HepG2 (cell line): ENCODE data around the gene ADPRM. TPM values are rescaled to one million over a fixed set of nuclear protein-coding genes. Genes with fewer than 3 reads are reported as not detected.

ENCODE experiments used
- ATAC-seq: fragments of 200-7000 bp; cut with Tn5 transposase; 3 replicates; pipeline ENCODE4 v1.9.1; 2020; ENCODE audit warnings: mild to moderate bottlenecking, moderate library complexity
- BruUV-seq: library from RNA; stranded (reverse); fragments of 400-500 nt; replicated peaks from 2 replicates; lab custom pipeline; 2021; lab: Mats Ljungman, UMichigan
- CTCF ChIA-PET: fragments of 300-600 bp; formaldehyde crosslinking; extraction: SDS; loops from one replicate; lab custom pipeline; 2021; ENCODE audit warnings: low total read pairs, inconsistent platforms, low intra/inter-chr PET ratio; lab: Yijun Ruan, JAX
- POLR2A ChIA-PET: fragments of 350-600 bp; sonication (Branson Sonifier 250); formaldehyde crosslinking; loops from one replicate; lab custom pipeline; 2020; ENCODE audit warnings: antibody characterized with exemption, inconsistent platforms; lab: Yijun Ruan, JAX
- DNase-seq: peaks from one replicate; pipeline ENCODE4 v3.0.0-alpha.2; 2015; ENCODE audit warnings: low spot score
- FAIRE-seq: peaks from 3 replicates; lab custom pipeline; 2011; peaks lifted over from hg19 to GRCh38; lab: Jason Lieb, UNC
- H2AFZ ChIP-seq: one replicate; pipeline ENCODE4 v1.6.1; 2011; ENCODE audit warnings: low read length, inconsistent platforms
- H3K27ac ChIP-seq: fragments of 300-600 bp; 3 replicates; pipeline ENCODE4 v1.8.0; 2011; ENCODE audit warnings: mixed run types, mild to moderate bottlenecking, mixed read lengths, low read length, inconsistent platforms; ENCODE audit not compliant: insufficient read depth; ENCODE audit errors: extremely low read length
- H3K27me3 ChIP-seq, 2 experiments: fragments of 200-600 bp in 1 of 2; 2 replicates in 1 of 2; 3 replicates in 1 of 2; pipeline versions ENCODE4 v1.6.0 to v1.8.0; 2011; ENCODE audit warnings: low read length in 2 of 2, mild to moderate bottlenecking in 2 of 2, moderate library complexity in 2 of 2, inconsistent platforms in 1 of 2; ENCODE audit not compliant: insufficient read depth in 2 of 2, control insufficient read depth in 1 of 2
- H3K36me3 ChIP-seq, 2 experiments: fragments of 200-600 bp in 1 of 2; replicated peaks in 1 of 2; 2 replicates in 1 of 2; 3 replicates in 1 of 2; pipeline versions ENCODE4 v1.5.1 to v1.8.0; 2011; ENCODE audit warnings: low read length in 2 of 2, inconsistent platforms in 1 of 2; ENCODE audit not compliant: insufficient read depth in 2 of 2, control insufficient read depth in 1 of 2
- H3K4me1 ChIP-seq: 2 replicates; pipeline ENCODE4 v1.5.1; 2012; ENCODE audit warnings: low read length, inconsistent platforms; ENCODE audit not compliant: insufficient read depth
- H3K4me2 ChIP-seq: 2 replicates; pipeline ENCODE4 v1.6.0; 2011; ENCODE audit warnings: low read depth, low read length, inconsistent platforms
- H3K4me3 ChIP-seq, 3 experiments: fragments of 200-600 bp in 1 of 3; sonication (generic), shearing (Covaris generic) in 1 of 3; replicated peaks in 1 of 3; 2 replicates each; pipeline ENCODE4 v1.5.1; 2011 to 2016; ENCODE audit warnings: low read length in 3 of 3, inconsistent platforms in 2 of 3, low read depth in 2 of 3, mild to moderate bottlenecking in 2 of 3, control low read depth in 1 of 3, mixed read lengths in 1 of 3; ENCODE audit not compliant: insufficient read depth in 1 of 3
- H3K79me2 ChIP-seq: one replicate; pipeline ENCODE4 v1.6.1; 2011; ENCODE audit warnings: low read length, inconsistent platforms; ENCODE audit not compliant: insufficient read depth
- H3K9ac ChIP-seq: 2 replicates; pipeline ENCODE4 v1.6.0; 2011; ENCODE audit warnings: mild to moderate bottlenecking, low read depth, low read length, inconsistent platforms; ENCODE audit not compliant: insufficient read depth
- H3K9me3 ChIP-seq: 2 replicates; pipeline ENCODE4 v1.5.1; 2012; ENCODE audit warnings: mild to moderate bottlenecking, low read length
- H4K20me1 ChIP-seq: 2 replicates; pipeline ENCODE4 v1.6.0; 2011; ENCODE audit warnings: inconsistent platforms, mild to moderate bottlenecking, low read length, moderate library complexity; ENCODE audit not compliant: insufficient read depth
- CHD4 ChIP-seq: fragments of 200-600 bp; sonication (generic); IDR thresholded peaks from 2 replicates; pipeline ENCODE4 v1.7.0; 2017; ENCODE audit warnings: mild to moderate bottlenecking, low read length, borderline replicate concordance
- FOSL1 ChIP-seq: sonication (generic); formaldehyde crosslinking; IDR thresholded peaks from 2 replicates; pipeline ENCODE4 v1.9.0; 2021; ENCODE audit warnings: missing genetic modification reagents, borderline replicate concordance
- KAT7 ChIP-seq: IDR thresholded peaks from 2 replicates; pipeline ENCODE4 v1.6.1; 2018; ENCODE audit warnings: borderline replicate concordance, missing compliant biosample characterization
- KDM5B ChIP-seq: sonication (generic); formaldehyde crosslinking; IDR thresholded peaks from 2 replicates; pipeline ENCODE4 v1.4.0; 2020; ENCODE audit warnings: missing genetic modification reagents, mild to moderate bottlenecking, borderline replicate concordance
- NR2F1 ChIP-seq, 2 experiments: fragments of 450-650 bp in 1 of 2; formaldehyde crosslinking in 1 of 2; IDR thresholded peaks; 2 replicates each; pipeline versions ENCODE4 v1.5.0 to v1.6.1; 2016 to 2020; ENCODE audit warnings: mild to moderate bottlenecking in 1 of 2, missing compliant biosample characterization in 1 of 2, missing genetic modification reagents in 1 of 2, moderate library complexity in 1 of 2
- PCBP1 ChIP-seq: fragments of 200-400 bp; formaldehyde crosslinking; IDR thresholded peaks from 2 replicates; pipeline ENCODE4 v1.6.1; 2017; ENCODE audit warnings: mild to moderate bottlenecking, low read depth, low read length, borderline replicate concordance
- SALL2 ChIP-seq: sonication (generic); formaldehyde crosslinking; IDR thresholded peaks from 2 replicates; pipeline ENCODE4 v1.8.1; 2023; ENCODE audit warnings: mild to moderate bottlenecking, missing genetic modification reagents, inconsistent platforms
- TAF1 ChIP-seq: sonication (generic); formaldehyde crosslinking; IDR thresholded peaks from 2 replicates; pipeline ENCODE4 v1.4.0; 2020; ENCODE audit warnings: missing genetic modification reagents
- ZNF10 ChIP-seq: sonication (generic); formaldehyde crosslinking; IDR thresholded peaks from 2 replicates; pipeline ENCODE4 v1.4.0; 2020; ENCODE audit warnings: mild to moderate bottlenecking, low read depth, missing genetic modification reagents, borderline replicate concordance
- ZNF232 ChIP-seq: sonication (generic); formaldehyde crosslinking; IDR thresholded peaks from 2 replicates; pipeline ENCODE4 v1.4.0; 2020; ENCODE audit warnings: missing genetic modification reagents, borderline replicate concordance
- ZNF550 ChIP-seq: sonication (generic); formaldehyde crosslinking; IDR thresholded peaks from 2 replicates; pipeline ENCODE4 v1.4.0; 2020; ENCODE audit warnings: mild to moderate bottlenecking, missing genetic modification reagents, borderline replicate concordance
- ZNF629 ChIP-seq: sonication (generic); formaldehyde crosslinking; conservative IDR thresholded peaks from 2 replicates; pipeline ENCODE4 v1.5.0; 2020; ENCODE audit warnings: missing genetic modification reagents
- ZNF720 ChIP-seq: sonication (generic); formaldehyde crosslinking; IDR thresholded peaks from 2 replicates; pipeline ENCODE4 v1.4.0; 2020; ENCODE audit warnings: missing genetic modification reagents
- ZNF816 ChIP-seq: sonication (generic); formaldehyde crosslinking; IDR thresholded peaks from 2 replicates; pipeline ENCODE4 v1.8.0; 2022; ENCODE audit warnings: missing genetic modification reagents, mild to moderate bottlenecking, borderline replicate concordance
- ZNF839 ChIP-seq: sonication (generic); formaldehyde crosslinking; IDR thresholded peaks from 2 replicates; pipeline ENCODE4 v1.4.0; 2020; ENCODE audit warnings: missing genetic modification reagents, mild to moderate bottlenecking, borderline replicate concordance
- WGBS: methylation state at CpG from one replicate; pipeline ENCODE4 v1.1.6; 2017; ENCODE audit warnings: low lambda C conversion rate; 5-methylcytosine and 5-hydroxymethylcytosine counted together
- in situ Hi-C: cut with HindIII; loops from 2 replicates; pipeline ENCODE4 v1.10.0; 2017; ENCODE audit warnings: low pct_unique_long_range_greater_than_20kb; ENCODE audit not compliant: extremely low pct_ligation_motif_present
- intact Hi-C: fragments of 100-400 bp; cut with micrococcal nuclease; formaldehyde crosslinking; loops from one replicate; pipeline ENCODE4 v1.10.0; 2022; ENCODE audit not compliant: unreplicated experiment
- polyA plus RNA-seq, 8 experiments: library from polyadenylated mRNA; depleted of rRNA in 3 of 8; stranded (reverse) in 7 of 8; unstranded in 1 of 8; fragments of >200 nt; fragmentation: Illumina TruSeq in 4 of 8; extraction: Trizol in 4 of 8; gene quantifications; 2 replicates each; pipeline versions ENCODE4 v1.2.1 to v1.2.3, GENCODE V29; 2011 to 2016; ENCODE audit warnings: low read depth in 4 of 8, missing spikeins in 1 of 8, mixed read lengths in 1 of 8; ENCODE audit not compliant: insufficient read depth in 1 of 8
- total RNA-seq, 5 experiments: library from RNA; depleted of rRNA; stranded (reverse); fragments of >200 nt; fragmentation: Illumina TruSeq; extraction: Trizol; gene quantifications; 2 replicates each; pipeline ENCODE4 v1.2.3, GENCODE V29; 2016; ENCODE audit warnings: low read depth in 1 of 5
- TF ChIP-seq, protein P1 (sequence below): sonication (generic); formaldehyde crosslinking; IDR thresholded peaks from 2 replicates; pipeline ENCODE4 v1.8.0; 2022; ENCODE audit warnings: low read depth, missing genetic modification reagents

ADPRM gene
- total and polyA plus RNA-seq, 2 of the 13 experiments (the other 11 are each of a cell fraction or from before 2014, with no cell fraction given), result 5.6 to 10.8 TPM

DNA sequence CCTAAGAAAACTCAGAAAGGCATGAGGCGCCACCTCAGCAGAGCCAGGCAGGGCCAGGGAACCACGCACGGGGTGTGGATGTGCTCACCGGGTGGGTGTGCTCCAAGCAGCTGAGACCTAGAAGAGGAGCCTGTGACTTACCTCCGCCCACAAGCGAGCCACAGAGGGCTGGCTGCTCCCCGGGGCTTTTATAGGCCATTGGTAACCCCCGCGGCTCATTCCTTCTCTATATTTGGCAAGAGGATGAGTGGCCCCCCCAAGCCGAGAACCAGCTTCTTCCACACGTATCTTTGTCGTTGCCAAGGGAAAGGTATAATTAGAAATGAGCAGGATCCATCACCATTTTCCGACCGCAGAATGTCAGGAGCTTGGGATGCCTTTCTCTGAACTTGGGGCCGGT, 40.2 kb upstream of the ADPRM start, which contains the start of gene MYH3:
TSS of gene MYH3 (minus strand) at position 162 of the 400 bp plus-strand sequence. CDS start 2,245 bp downstream, outside the sequence.
- in situ Hi-C loops, result no loop called here
- CTCF ChIA-PET, result no interaction called here
- Histone ChIP-seq H3K79me2 (no peaks in the 10 kb centered on the region), H3K36me3 (no peaks in the 10 kb centered on the region; a peak in 2 of 5 replicates), H3K27ac (no peak within 1 kb of the TSS)
- TF ChIP-seq ZNF720 (CRISPR knock-in tag) (no peak), PCBP1 (no peak), CHD4 (no peak), ZNF550 (no peak), KAT7 (CRISPR knock-in tag) (no peak), FOSL1 (no peak), ZNF816 (CRISPR knock-in tag) (no peak), NR2F1 (CRISPR knock-in tag; IDR thresholded peaks at IDR 0.05) (no peak), SALL2 (CRISPR knock-in tag) (no peak), ZNF839 (CRISPR knock-in tag) (no peak), ZNF232 (no peak), ZNF629 (CRISPR knock-in tag) (no peak), TAF1 (CRISPR knock-in tag) (no peak), KDM5B (CRISPR knock-in tag) (no peak), ZNF10 (CRISPR knock-in tag) (no peak)
- TF ChIP-seq, protein P1, sequence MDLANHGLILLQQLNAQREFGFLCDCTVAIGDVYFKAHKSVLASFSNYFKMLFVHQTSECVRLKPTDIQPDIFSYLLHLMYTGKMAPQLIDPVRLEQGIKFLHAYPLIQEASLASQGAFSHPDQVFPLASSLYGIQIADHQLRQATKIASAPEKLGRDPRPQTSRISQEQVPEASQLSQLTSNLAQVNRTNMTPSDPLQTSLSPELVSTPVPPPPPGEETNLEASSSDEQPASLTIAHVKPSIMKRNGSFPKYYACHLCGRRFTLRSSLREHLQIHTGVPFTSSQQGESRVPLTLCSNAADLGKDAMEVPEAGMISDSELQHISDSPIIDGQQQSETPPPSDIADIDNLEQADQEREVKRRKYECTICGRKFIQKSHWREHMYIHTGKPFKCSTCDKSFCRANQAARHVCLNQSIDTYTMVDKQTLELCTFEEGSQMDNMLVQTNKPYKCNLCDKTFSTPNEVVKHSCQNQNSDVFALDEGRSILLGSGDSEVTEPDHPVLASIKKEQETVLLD (CRISPR knock-in tag), result no peak
- TF ChIP-seq, all 625 proteins: peak for 0
- H3K9me3 ChIP-seq, result no peaks in the 10 kb centered on the region
- no peak within 1 kb of the TSS for H3K4me3 ChIP-seq
- no peak within 1 kb of the TSS for H3K4me2 ChIP-seq
- no peaks in the 10 kb centered on the region for H3K27me3 ChIP-seq
- FAIRE-seq (no peak), ATAC-seq (no peak), DNase-seq (no peak)
- POLR2A ChIA-PET, result no interaction called here
- no peaks in the 10 kb centered on the region for H3K4me1 ChIP-seq
- intact Hi-C loops, result no loop called here
- WGBS, result 100% methylated on average over 11 of the region's 15 CpGs
- H3K9ac ChIP-seq, result no peak within 1 kb of the TSS
- BruUV-seq, result no TSS peak
- H4K20me1 ChIP-seq, result no peaks in the 10 kb centered on the region
- H2AFZ ChIP-seq, result no peak within 1 kb of the TSS
